HG03097 (cell line): ENCODE results near the gene TCF3.

Source experiments
- ATAC-seq: cut with Tn5 transposase; IDR thresholded peaks from one replicate; pipeline ENCODE4 v1.9.1; 2021; ENCODE audit not compliant: unreplicated experiment, low FRiP score

TCF3 gene

DNA sequence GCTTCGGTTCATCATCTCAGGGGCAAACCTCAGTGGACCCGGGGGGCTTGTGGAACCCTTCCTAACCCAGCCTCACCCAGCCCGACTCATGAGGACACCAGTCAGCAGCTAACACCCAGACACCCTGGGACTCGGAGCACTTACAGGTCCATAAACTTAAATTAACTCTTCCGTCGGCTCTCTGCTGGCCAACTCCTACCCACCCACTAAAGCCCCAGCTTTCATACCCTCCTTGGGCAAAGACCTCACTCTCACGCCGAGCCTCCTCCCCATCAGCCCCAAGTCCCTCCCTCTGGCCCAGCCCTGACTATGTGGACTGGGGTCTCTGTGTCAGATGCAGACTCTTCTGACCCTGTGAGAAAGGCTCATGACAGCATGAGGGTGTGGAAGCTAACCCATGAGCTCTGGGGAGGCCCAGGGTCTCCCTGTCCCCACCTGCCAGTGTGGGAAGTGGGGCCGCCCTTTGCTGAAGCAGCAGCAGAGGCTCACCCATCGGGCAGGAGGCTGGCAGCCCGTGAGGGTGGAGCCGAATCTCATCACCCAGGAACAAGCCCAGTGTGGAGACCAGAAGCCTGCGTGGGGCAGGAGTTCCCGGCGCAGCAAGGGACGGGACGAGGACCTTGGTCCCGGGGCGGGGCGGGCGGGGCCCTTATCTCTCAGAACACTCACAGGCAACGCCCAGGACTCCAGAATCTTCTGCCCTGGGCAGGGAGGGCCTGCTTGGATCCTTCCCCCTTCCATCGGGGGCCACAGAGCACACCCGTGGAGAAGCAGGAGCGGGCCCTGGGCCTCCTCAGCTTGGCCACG lies 19.8 kb downstream of the TCF3 start:
- no peak for ATAC-seq

DNA sequence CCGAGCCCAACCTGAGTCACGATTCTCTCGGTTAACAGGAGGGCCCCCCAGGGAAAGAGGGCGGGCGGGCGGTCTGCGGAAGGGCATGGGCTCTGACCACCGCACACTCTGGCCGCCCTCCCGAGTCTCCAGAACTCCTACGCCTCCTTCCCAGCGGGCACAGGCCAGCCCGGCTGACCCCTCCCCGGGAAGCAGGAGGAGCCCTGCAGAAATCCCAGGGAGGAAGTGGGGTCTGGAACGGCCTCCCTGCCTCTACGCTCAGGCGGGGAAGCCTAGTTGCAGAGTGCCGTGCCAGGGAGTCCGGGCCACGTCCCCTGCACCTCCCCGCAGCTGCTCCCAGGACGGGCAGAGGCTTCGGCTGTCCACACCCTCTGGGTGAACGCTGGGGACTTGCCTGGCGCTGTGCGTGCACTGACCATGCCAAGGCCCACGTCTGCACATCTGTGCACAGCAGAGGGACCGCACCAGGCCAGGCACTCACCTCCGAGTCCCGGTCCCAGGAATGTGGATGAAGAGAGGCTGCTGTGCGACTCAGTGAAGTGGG lies 20.8 kb downstream of the TCF3 start:
- ATAC-seq: no peak

DNA sequence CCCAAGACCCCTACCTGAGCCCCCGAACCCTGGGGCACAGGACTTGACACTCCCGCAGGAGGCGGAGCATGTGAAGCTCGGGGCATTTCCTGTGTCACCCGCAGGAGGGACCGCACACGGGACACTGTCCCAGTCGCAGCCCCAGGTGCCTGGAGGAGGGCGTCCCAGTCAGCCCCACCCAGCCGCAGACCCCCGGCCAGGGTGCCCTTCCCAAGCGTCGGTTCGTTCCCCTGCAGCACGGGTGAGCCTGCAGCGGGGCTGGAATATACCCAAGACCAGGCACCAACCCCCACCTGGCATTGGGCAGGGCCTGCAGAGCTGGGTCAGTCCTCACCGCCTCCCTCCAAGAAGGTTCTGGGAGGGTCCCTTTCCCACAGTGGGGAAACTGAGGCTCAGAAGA lies 21.6 kb downstream of the TCF3 start:
- no peak for ATAC-seq

DNA sequence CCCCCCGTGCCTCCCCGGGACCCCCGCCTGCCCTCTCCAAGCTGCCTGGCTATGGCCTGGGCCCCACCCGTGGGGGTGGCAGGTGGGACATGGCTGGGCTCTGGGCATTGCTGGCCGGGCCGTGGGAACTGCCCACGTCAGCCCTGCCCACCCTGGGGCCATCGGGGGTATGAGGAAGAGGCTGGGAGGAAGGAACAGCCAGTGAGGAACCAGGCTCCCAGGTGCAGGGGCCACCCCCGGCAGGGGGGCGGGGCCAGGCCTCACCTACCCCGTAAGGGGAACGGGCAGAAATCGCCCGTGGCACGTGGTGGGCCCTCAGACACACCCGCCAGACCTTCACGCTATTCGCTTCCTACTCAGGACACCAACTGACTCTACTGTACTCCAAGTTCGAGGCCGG lies 22.4 kb downstream of the TCF3 start:
- ATAC-seq: no peak

DNA sequence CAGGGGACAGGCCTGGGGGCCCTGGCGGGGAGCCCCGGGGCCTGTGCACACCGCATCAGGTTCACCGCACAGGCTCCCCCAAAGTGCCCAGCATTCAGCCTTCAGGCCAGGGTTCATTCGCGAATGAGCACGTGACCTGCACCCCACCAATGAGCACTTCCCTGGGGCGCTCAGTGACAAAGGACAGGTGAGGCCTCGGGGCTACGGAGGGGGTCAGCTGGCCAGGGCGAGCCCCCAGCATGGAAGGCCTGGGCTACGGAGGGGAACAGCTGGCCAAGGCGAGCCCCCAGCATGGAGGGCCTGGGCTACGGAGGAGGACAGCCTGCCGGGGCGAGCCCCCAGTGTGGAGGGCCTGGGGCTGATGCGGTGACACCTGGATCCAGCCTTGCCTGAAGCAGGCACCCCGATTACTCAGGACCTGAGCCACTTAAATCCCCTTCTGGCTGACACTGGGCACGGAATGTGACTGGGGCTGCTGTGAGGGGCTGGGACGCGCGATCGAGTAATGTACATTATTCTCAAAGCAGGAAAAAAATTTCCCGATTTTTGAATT lies 23.1 kb downstream of the TCF3 start:
- no peak for ATAC-seq

DNA sequence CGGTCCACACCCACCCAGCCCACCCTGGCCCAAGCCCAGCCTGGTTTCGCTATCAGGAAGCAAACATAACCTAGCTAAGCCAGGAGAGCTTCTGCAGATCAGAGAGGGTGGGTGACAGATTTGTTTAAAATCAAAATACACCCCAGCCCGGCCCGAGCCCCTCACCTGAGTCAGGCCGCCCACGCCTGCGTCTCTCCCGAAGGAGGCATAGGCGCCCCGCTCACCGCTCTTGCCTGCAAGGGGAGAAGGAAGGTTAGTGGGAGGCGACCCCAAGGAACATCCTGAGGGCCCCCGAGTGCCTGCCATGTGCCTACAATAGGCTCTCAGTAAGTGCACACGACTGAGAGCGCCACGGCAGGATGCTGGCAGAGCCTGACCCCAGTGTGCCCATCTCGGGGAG lies 25.2 kb downstream of the TCF3 start:
- ATAC-seq: no peak

DNA sequence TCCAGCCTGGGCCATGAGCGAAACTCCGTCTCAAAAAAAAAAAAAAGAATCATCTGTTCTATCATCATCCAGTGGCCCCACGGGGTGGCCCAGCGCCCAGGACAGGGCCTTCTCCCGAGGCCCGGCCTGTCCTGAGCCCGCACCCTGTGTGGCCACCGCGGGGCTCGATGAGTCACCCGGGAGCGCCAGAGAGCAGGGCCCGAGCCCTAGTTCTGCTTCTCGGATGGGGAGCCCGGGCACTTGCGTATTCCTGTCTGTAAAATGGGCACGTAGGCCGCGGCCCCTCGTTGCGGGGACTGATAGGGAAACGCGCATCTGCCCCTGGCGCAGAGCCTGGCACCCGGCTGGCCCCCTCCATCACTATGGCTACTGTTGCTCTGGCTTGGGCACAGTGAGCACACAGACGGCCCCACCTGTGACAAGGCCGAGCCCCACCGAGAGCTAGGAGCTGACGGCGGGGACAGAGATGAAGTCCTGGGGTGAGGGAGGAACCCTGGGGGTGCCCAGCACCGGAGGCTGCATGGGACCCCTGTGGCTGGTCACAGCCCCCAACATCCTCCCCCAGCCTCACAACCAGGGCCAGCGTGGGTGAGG lies 25.9 kb downstream of the TCF3 start:
- no peak for ATAC-seq

DNA sequence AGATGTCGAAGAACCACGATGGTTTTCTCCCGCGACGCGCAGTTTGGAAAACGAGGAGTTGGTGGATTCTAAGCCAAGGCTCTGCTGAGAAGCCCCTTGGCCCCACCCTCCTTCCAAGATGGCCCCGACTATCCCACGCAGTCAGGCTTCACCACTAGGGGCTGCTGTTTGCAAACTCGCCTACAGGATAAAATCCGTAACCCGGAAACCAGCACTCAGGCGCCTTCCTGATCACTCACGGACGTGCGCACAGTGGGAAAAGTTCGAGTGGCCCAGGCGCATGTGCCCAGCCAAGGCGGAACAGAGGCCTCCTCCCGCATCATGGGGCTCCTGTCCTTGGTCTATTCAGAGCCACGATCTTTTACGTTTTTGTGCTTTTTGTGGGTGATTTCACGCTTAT lies 28.0 kb downstream of the TCF3 start:
- no peak for ATAC-seq

DNA sequence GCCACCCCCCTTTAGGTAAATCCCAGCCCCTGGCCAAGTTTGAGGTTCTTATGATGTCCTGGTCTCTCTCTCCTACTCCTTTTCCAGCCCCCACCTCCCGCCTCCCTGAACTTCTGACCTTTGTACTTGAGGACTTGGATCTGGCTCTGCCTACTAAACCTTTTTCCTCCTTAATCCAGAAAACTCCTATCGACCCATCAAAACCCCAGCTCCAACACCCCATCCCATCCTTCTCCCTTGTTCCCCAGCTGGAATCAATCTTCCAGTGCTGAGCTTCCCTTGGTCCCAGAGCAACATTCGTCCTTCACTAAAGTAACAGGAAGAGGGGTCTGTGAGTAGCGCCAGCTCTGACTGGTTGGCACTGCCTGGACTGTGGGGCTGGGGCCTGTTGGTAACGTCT lies 29.9 kb downstream of the TCF3 start:
- ATAC-seq: no peak

DNA sequence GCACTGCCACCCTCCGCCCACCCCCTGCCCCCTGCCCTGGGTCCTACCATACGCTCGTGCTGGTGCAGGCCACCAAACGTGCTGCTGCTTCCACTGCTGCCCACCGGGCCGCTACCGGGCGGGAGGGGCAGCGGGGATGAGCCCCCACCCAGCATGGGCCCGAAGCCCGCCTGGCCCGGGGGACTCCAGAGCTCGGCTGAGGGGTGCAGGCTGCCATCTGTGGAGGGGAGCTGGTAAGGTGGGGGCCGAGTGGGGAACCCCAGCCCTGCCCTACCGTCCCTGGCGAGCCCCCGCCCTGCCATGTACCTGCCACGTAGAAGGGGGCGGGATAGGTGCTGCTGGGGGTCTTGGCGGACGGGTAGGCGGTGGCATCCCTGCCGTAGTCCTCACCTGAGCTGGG lies 30.4 kb downstream of the TCF3 start:
- no peak for ATAC-seq

DNA sequence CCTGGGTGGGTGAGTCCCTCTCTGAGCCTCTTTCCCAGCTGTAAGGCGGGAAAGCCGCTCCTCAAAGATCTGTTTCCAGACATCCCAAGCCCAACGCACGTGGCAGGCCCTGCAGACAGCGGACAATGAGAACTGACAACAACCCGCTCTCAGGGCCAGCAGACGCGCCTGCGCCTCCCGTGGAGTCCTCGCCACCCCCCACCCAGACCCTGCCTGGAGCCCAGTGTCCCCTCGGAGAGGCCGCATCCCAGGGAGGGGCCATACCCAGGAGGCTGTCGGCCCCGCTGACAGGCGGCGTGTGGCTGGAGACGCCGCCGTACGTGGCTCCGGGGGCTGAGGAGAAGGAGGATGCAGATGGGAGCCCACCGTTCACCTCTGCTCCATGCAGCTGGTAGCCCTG lies 30.8 kb downstream of the TCF3 start:
- ATAC-seq: no peak

DNA sequence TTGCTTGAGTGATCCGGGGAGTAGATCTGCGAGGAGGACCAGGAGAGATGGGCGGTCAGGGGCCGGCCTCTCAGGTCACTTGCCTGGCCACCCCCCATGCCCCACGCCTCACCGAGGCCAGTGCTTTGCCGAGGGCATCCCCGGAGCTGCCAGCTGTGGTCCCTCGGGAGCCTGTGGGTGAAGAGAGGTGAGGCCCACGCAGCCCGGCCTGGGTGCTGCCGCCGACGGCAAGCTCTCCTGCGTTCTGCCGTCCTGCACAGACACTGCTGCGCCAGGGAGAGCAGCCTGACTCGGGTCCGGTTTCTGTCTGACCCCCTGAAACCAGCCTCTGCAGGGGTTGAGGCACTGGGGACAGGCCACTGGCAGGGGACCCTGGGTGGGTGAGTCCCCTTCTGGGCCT lies 31.4 kb downstream of the TCF3 start:
- ATAC-seq: no peak

DNA sequence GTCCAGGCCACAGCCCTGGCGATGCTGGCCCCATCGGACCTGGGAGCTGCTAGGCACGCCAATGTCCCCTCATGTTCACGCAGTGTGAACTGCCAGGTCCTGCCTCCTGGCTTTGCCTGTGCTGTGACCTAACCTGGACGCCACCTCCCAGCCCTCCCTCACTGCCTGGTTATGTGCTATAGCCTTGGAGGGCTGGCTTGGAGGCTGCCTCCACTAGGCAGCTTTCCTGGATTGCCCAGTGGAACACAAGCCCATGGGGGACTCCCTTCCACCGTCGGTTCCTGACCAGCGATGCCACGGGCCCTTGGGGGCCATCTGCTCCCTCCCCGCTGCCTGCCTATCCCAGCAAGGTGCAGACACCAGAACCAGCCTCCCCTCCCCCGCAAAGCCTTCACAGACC lies 31.9 kb downstream of the TCF3 start:
- ATAC-seq: no peak

DNA sequence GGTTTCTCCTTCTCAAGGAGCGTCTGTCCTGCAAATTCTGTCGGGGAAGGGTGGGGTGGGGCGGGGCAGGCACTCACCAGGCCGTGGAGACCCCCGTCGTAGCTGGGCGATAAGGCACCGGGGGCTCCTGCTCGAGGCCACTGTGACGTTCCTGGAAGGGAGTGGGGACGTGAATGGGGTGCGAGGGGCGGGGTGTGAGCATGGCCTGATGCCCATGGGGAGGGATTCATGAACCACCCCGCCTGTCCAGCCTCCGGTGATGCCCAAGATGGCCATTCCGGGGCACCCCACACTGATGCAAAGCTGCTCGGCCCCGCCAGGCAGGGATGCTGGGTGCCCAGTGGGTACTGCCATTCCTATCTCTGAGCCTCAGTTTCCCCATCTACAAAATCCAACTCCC lies 32.7 kb downstream of the TCF3 start:
- no peak for ATAC-seq

DNA sequence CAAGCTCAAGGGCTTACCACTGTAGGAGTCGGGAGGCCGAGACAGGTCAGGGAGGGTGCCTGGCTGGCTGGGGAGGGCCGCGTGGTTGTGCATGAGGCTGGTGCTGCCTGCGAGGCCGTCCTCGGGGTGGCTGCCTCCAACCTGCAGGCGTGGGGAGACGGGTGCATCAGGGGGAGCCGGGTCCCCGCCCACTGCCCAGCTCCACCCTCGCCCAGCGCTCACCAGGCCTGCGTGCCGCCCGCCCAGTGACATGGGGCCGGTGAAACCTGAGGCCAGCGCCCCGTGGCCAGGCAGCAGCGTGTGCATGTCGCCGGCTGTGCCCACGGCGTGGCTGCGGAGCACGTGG lies 33.3 kb downstream of the TCF3 start:
- ATAC-seq: no peak

DNA sequence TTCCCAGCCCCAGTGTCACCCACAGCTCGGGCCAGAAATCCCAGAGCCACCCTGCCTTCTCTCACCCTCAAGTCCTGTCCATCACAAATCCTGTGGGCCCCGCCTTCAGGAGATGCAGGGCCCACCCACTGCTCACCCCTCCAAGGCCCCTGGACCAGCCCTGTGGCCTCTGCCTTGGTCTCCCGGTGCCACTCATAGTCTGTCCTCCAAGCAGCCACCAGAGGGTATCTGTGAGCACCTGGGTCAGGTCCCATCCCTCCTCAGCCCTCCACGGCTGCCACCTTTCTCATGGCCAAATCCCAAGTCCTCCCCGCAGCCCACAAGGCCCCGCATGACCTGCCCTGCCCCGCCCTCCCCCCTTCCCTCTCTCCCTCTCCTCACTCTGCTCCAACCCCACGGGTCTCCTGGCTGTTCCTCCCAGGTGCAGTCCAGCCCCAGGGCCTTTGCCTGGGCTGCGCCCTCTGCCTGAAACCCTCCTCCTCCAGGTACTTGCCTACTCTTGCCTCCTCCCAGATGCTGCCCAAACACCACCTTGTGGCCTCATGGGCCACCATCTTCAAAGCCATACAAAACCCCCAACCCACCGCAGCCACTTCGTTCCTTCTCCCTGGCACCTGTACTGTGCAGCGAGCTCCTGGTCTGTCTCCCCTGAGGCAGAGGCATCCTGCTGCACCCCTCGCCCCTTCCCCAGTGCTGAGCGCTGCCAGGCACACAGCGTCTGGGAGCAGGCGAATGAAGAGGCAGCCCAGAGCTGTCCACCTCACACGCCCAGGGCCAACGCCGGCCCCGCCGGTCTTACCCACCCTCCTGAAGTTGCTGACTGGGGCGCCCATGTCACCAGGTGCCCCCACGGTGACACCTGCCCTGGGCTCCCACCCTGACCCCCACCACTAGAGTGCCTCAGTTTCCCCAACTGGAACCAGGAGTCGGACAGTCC lies 34.0 kb downstream of the TCF3 start:
- ATAC-seq: no peak

DNA sequence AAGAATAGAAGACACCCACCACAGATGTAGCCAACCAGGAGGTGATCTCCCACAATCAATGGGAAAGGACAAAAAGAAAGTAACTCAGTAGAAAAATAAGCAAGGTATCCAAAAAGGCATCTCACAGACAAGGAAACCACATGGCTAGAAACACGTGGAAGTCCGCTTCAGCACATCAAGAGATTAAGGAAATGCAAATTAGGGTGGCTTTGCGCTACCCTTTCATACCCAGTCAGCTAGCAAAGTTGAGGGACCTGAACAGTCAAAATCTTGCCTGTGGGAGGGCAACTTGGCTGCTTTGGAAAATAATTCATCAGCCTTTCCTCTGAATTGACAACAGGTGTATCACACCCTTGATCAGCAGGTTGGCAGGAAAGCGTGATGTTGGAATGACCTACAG lies 35.5 kb downstream of the TCF3 start:
- ATAC-seq: no peak

DNA sequence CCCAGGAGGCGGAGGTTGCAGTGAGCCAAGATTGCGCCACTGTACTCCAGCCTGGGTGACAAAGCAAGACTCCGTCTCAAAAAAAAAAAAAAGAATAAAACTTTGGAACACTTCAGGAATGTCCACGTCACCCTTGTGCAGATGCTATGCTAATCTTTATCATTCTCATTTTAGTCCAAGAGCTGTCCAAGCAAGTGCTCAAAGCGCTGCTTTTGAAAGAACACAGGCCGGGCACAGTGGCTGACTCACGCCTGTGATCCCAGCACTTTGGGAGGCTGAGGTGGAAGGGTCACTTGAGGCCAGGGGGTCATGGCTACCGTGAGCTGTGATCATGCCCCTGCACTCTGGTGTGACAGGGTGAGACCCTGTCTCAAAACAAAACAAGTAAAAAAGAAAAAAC lies 36.0 kb downstream of the TCF3 start:
- ATAC-seq: no peak

DNA sequence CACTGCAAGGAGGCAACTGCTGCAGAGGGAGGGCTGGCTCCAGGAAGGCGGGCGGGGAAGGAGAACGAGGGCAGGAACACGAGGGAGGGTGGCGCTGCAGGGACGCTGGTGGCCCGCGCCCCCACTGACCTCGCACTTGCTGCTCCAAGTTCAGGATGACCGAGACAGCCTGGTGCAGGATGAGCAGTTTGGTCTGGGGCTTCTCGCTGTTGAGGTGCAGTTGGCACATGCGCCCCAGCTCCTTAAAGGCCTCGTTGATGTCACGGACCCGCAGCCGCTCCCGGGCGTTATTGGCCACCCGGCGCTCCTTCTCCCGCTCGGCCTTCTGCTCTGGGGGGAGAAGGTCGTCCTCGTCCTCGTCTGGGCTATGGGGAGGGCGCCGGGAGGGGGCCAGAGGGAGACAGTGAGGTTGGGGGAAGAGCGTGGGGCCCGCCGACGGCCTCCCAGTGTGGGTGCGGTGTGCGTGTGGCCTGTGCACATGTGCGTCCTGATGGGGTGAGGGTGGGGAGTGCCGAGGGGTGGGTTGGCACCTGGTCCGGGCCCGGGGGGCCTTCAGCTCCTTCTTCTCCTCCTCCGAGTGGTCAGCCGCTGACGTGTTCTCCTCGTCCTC lies 37.2 kb downstream of the TCF3 start:
- no peak for ATAC-seq

DNA sequence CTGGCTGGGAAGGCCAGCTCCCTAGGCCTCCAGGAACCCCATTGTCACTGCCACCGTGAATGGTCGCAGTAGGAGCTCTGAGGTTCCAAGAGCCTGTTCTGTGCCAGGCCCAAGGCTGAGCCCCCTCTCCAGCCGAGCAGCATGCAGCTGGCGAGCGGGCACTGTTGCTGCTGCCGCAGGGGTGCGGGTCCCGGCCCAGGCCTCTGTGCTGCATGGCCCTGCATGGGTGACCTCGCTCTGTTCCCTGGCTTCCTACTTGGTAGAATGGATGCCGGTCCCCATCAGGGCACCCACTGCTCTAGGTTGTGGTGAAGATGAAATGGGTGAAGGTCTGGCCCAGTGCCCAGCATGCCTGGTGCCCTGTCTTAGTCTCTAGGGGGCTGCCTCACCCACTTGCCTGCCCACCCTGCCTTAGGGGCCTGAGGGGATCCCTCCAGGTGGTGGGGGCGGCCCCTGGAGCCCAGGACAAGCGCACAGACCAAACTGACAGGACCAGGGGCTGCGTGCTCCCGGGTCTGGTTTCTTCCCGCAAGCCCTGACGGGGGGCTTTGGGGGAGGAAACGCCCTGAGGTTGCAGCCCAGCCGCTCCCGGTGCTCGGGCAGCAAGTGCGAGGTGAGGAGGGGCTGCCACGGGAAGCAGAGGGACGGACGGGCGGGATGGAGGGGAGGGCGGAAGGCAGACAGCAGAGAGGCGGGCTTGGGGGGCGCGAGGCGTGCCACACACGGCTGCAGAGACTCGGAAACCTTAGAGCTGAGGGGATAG lies 38.4 kb downstream of the TCF3 start:
- ATAC-seq: no peak
